Stimulated activated CD8-positive, alpha-beta memory T cell treated with anti-CD3 and anti-CD28 coated beads, Interleukin-15, amount 100 ng/mL, for 24 hours (primary cell): ENCODE data around the gene MON1B.
"Not testable (repeated sequence)": the region's sequence is repeated elsewhere in the genome, so short reads cannot be mapped to it uniquely, and the experiment has no call there.

Experiments
- DNase-seq: peaks from one replicate; pipeline ENCODE4 v3.0.0-alpha.2; 2020; ENCODE audit warnings: low read depth

The MON1B gene

GRCh38 chr16:77190478-77191258 is at the start of gene MON1B:
Gene MON1B, plus strand, starts transcription at chr16:77191190. Its CDS starts 296 bp downstream, at chr16:77191486.
- peak; percentile 71 for DNase-seq

- DNase-seq, result no peak
These were observed 47.6 kb upstream of the MON1B start for GRCh38 chr16:77143364-77143763.

- no peak for DNase-seq
These were observed 42.9 kb upstream of the MON1B start for GRCh38 chr16:77148121-77148520.

GRCh38 chr16:77157346-77158058 is 33.5 kb upstream of the MON1B start:
- no peak for DNase-seq

GRCh38 chr16:77158293-77158692 is 32.7 kb upstream of the MON1B start:
- no peak for DNase-seq

GRCh38 chr16:77165006-77165405 is 26.0 kb upstream of the MON1B start:
- DNase-seq, result no peak

GRCh38 chr16:77165536-77166236 is 25.3 kb upstream of the MON1B start:
- DNase-seq, result not testable (repeated sequence)

- DNase-seq, result no peak
These were observed 24.3 kb upstream of the MON1B start for GRCh38 chr16:77166726-77167125.

- no peak for DNase-seq
These were observed 22.1 kb upstream of the MON1B start for GRCh38 chr16:77168901-77169300.

GRCh38 chr16:77169650-77170236 is 21.2 kb upstream of the MON1B start:
- DNase-seq, result no peak

- no peak for DNase-seq
These were observed 20.2 kb upstream of the MON1B start for GRCh38 chr16:77170805-77171204.

- DNase-seq, result no peak
These were observed 19.0 kb upstream of the MON1B start for GRCh38 chr16:77171745-77172635.

- DNase-seq, result no peak
These were observed 18.0 kb upstream of the MON1B start for GRCh38 chr16:77172951-77173350.

- no peak for DNase-seq
These were observed 7.9 kb upstream of the MON1B start for GRCh38 chr16:77183137-77183536.

- DNase-seq, result not testable (repeated sequence)
These were observed 4.7 kb upstream of the MON1B start for GRCh38 chr16:77186298-77186697.

GRCh38 chr16:77190190-77190477 is 856 bp upstream of the MON1B start:
- no peak for DNase-seq

- no peak for DNase-seq
These were observed 424 bp downstream of the MON1B start for GRCh38 chr16:77191259-77191969.

- DNase-seq, result no peak
These were observed 2.4 kb downstream of the MON1B start for GRCh38 chr16:77193377-77193776.

- no peak for DNase-seq
These were observed 3.6 kb downstream of the MON1B start for GRCh38 chr16:77194295-77195231.

GRCh38 chr16:77195411-77195810 is 4.4 kb downstream of the MON1B start:
- no peak for DNase-seq
